ENCODE results near the gene HS3ST5. TPM values are rescaled to one million over a fixed set of nuclear protein-coding genes. Genes with fewer than 3 reads are reported as not detected.

HS3ST5 gene
- total RNA-seq = not detected in 2 replicates

DNA sequence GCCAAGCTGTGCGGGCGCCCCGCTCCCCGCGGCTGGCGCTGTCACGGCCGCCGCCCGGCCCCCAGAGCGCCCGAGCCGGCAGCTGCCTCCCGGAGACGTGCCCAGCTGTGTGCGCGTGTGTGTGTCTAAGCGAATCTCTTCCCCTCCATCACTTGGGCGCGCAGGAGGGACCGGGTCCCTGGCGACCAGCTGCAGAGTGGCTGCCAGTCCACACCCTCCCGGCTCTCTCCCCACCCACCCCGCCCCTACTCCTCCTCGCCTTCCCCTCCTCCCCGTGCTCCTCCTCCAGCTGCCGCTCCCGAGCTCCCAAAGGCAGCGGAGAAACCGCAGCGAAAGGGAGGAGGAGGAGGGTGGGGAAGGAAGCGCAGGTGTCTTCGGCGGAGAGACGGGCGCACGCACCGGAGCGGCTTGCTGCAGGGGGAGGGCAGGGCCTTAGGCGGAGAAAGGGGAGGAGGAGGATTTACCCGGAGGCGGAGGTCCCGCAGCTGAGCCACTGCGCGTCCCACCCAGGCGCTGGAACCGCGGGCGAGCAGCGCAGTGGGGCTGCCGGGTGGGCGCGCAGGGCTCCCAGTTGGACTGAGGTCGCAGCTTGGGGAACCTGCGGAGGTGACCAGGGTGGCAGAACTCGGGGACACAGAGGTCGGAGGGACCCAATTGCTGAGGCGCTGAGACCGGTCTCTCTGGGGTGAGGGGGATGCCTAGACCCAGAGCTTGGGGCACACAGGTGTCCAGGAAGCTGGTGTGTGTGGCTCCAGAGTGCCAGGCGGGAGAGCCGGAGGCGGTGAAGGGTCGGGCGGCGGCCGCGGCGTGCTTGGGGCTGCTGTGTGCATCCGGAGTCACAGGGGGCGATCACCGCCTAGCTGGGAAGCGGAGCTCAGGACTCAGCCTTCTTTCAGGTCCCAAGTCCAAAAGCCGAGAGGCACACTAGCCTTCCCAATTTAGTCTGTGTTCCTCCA lies at the start of gene HS3ST5:
HS3ST5 (minus strand) TSS at position 198 of the 956 bp plus-strand sequence. CDS start 280,178 bp downstream, outside the sequence.

